Stomach (tissue), 4 donors: ENCODE data around the gene BCORL1.

ENCODE experiments used
- CTCF ChIP-seq, 7 experiments: fragments of 450-650 bp in 4 of 7; fragments of 200-600 bp in 3 of 7; sonication (generic) in 3 of 7; IDR thresholded peaks; one replicate each; pipeline ENCODE4 v1.5.1; 2016 to 2019; ENCODE audit warnings: antibody characterized with exemption in 7 of 7, control low read depth in 2 of 7, mild to moderate bottlenecking in 1 of 7
- EP300 ChIP-seq: sonication (generic); formaldehyde crosslinking; IDR thresholded peaks from one replicate; pipeline ENCODE4 v1.6.1; 2017; ENCODE audit warnings: antibody characterized with exemption
- POLR2A ChIP-seq, 4 donors: fragments of 450-650 bp; IDR thresholded peaks; one replicate each; pipeline ENCODE4 v1.6.1; 2016; ENCODE audit warnings: antibody characterized with exemption in 4 of 4, control low read depth in 2 of 4, mild to moderate bottlenecking in 1 of 4, moderate library complexity in 1 of 4
- POLR2AphosphoS5 ChIP-seq, 3 donors: sonication (generic); formaldehyde crosslinking; IDR thresholded peaks; one replicate each; pipeline ENCODE4 v1.6.1; 2016; ENCODE audit warnings: antibody characterized with exemption in 3 of 3

- TF ChIP-seq POLR2A (IDR thresholded peaks at IDR 0.05), result no peak
- no peak for TF ChIP-seq POLR2AphosphoS5 (IDR thresholded peaks at IDR 0.05)
- TF ChIP-seq CTCF (IDR thresholded peaks at IDR 0.05), result no peak
- no peak for TF ChIP-seq EP300
Measured at GRCh38 chrX:130020661-130021324, 38.4 kb downstream of the BCORL1 start.
